MM.1S (cell line): ENCODE data around the gene CEP83.

Experiments
- CTCF ChIP-seq: fragments of 300-600 bp; sonication (generic); IDR thresholded peaks from 2 replicates; pipeline ENCODE4 v1.5.1; 2016; ENCODE audit warnings: antibody characterized with exemption, low read length, mixed read lengths
- EZH2 ChIP-seq: fragments of 300-600 bp; sonication (generic); optimal IDR thresholded peaks from 2 replicates; pipeline ENCODE3; 2017; ENCODE audit warnings: low read depth, mild to moderate bottlenecking, antibody characterized with exemption, low read length, mixed read lengths

DNA sequence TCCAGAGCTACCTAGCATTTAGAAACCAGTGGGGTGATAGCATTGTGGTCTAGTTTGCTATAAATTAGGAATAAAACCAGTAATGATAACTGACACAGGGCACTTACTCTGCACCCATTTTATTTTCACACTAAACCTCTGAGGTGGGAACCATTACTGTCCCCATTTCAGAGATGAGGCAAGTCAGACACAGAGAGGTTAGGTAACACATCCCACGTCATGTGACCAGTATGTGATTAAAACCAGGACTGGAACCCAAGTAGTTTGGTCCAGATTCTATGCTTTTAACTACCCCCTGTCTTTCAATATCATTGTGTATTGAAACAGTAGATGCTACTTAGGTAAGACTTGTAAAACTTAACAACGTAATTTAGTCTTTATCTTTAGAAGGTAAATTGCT, 201.1 kb downstream of the CEP83 start:
- TF ChIP-seq CTCF (no peak), EZH2 (no peak)
